Neural progenitor cell (in vitro differentiated cells): ENCODE results near the gene CLDN34.

Source experiments
- CTCF ChIP-seq: fragments of 200-600 bp; sonication (generic); IDR thresholded peaks from 2 replicates; pipeline ENCODE4 v1.5.1; 2017; ENCODE audit warnings: antibody characterized with exemption, mild to moderate bottlenecking
- EZH2phosphoT487 ChIP-seq: fragments of 200-600 bp; sonication (generic); IDR thresholded peaks from 2 replicates; pipeline ENCODE4 v1.6.1; 2017; ENCODE audit warnings: antibody characterized with exemption

GRCh38 chrX:9983441-9983840 is 16.3 kb downstream of the CLDN34 start:
- TF ChIP-seq CTCF = no peak
- TF ChIP-seq EZH2phosphoT487 = no peak
